GM12891 (cell line): ENCODE results near the gene RPS24.

Experiments
- PAX5 ChIP-seq: IDR thresholded peaks from 2 replicates; pipeline ENCODE4 v1.6.1; 2011; ENCODE audit warnings: low read length, moderate library complexity, mild to moderate bottlenecking; ENCODE audit not compliant: insufficient read depth, severe bottlenecking
- POLR2A ChIP-seq: IDR thresholded peaks from 2 replicates; pipeline ENCODE4 v1.6.1; 2011; ENCODE audit warnings: low read depth, low read length, control low read depth
- POLR2AphosphoS5 ChIP-seq: IDR thresholded peaks from 2 replicates; pipeline ENCODE4 v1.6.1; 2011; ENCODE audit warnings: low read depth, low read length, control low read depth
- POU2F2 ChIP-seq: IDR thresholded peaks from 2 replicates; pipeline ENCODE4 v1.6.1; 2011; ENCODE audit warnings: low read depth, mild to moderate bottlenecking, control low read depth, low read length, moderate library complexity
- SPI1 ChIP-seq: IDR thresholded peaks from 2 replicates; pipeline ENCODE4 v1.6.1; 2011; ENCODE audit warnings: low read depth, low read length, control low read depth
- TAF1 ChIP-seq: IDR thresholded peaks from 2 replicates; pipeline ENCODE4 v1.6.1; 2011; ENCODE audit warnings: low read depth, low read length, control low read depth

DNA sequence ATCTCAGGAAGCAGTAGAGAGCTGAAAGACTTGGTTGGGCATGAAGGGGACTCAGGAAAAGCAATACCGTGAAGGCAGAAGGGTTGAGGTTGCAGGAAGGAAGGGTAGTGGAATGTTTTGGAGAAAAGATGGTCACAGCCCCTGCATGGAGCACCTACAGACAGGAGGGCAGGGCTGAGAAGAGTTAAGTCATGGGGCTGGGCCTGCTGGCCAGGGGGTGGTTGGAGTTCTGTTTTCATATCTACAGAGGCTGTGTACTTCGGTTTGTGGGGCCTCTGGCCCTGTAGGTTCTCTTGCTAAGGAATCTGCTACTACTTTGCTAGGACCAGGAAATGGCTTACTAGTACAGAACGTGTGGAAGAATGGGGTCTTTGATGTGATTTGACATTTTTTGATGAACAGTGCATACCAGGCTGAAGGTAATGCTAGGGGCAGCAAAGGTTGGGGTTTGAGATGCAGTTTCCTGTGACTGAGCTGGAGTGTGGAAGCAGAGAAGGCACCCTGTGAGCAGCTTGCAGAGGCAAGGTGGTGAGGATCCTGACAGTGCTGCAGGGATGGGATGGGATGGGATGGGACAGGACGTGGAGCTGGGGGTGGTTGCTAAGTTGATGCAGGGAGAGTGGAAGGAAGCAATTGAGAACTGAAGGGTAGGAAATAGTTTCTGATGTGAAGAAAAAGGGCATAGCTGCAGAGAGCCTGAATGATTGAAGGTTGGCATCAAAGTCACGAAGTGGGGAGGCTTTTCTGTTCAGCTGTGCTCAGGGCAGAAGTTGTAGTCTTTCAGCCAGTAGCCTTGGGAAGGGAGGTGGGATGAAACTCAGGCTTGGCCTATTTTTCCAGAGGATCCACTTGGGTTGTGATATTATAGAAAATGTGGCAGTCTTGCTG lies 7.8 kb downstream of the RPS24 start:
- no peak for TF ChIP-seq TAF1
- no peak for TF ChIP-seq SPI1
- peak; percentile 74; the same call in 1 of the 2 replicates for TF ChIP-seq POLR2A
- no peak for TF ChIP-seq PAX5
- peak; percentile 73 for TF ChIP-seq POLR2AphosphoS5
- peak; percentile 58 for TF ChIP-seq POU2F2
